HepG2 (cell line): ENCODE measurements around the gene PREX1. TPM values are rescaled to one million over a fixed set of nuclear protein-coding genes. Genes with fewer than 3 reads are reported as not detected.
A peak's percentile ranks its signal among the peaks of the same experiment; 100 is the strongest.

Source experiments
- ATAC-seq: fragments of 200-7000 bp; cut with Tn5 transposase; 3 replicates; pipeline ENCODE4 v1.9.1; 2020; ENCODE audit warnings: mild to moderate bottlenecking, moderate library complexity
- BruUV-seq: library from RNA; stranded (reverse); fragments of 400-500 nt; replicated peaks from 2 replicates; lab custom pipeline; 2021; lab: Mats Ljungman, UMichigan
- CTCF ChIA-PET: fragments of 300-600 bp; formaldehyde crosslinking; extraction: SDS; loops from one replicate; lab custom pipeline; 2021; ENCODE audit warnings: low total read pairs, inconsistent platforms, low intra/inter-chr PET ratio; lab: Yijun Ruan, JAX
- POLR2A ChIA-PET: fragments of 350-600 bp; sonication (Branson Sonifier 250); formaldehyde crosslinking; loops from one replicate; lab custom pipeline; 2020; ENCODE audit warnings: antibody characterized with exemption, inconsistent platforms; lab: Yijun Ruan, JAX
- DNase-seq: peaks from one replicate; pipeline ENCODE4 v3.0.0-alpha.2; 2015; ENCODE audit warnings: low spot score
- FAIRE-seq: peaks from 3 replicates; lab custom pipeline; 2011; peaks lifted over from hg19 to GRCh38; lab: Jason Lieb, UNC
- H2AFZ ChIP-seq: one replicate; pipeline ENCODE4 v1.6.1; 2011; ENCODE audit warnings: low read length, inconsistent platforms
- H3K27ac ChIP-seq: fragments of 300-600 bp; 3 replicates; pipeline ENCODE4 v1.8.0; 2011; ENCODE audit warnings: mixed run types, mild to moderate bottlenecking, mixed read lengths, low read length, inconsistent platforms; ENCODE audit not compliant: insufficient read depth; ENCODE audit errors: extremely low read length
- H3K27me3 ChIP-seq, 2 experiments: fragments of 200-600 bp in 1 of 2; 2 replicates in 1 of 2; 3 replicates in 1 of 2; pipeline versions ENCODE4 v1.6.0 to v1.8.0; 2011; ENCODE audit warnings: low read length in 2 of 2, mild to moderate bottlenecking in 2 of 2, moderate library complexity in 2 of 2, inconsistent platforms in 1 of 2; ENCODE audit not compliant: insufficient read depth in 2 of 2, control insufficient read depth in 1 of 2
- H3K36me3 ChIP-seq, 2 experiments: fragments of 200-600 bp in 1 of 2; replicated peaks in 1 of 2; 2 replicates in 1 of 2; 3 replicates in 1 of 2; pipeline versions ENCODE4 v1.5.1 to v1.8.0; 2011; ENCODE audit warnings: low read length in 2 of 2, inconsistent platforms in 1 of 2; ENCODE audit not compliant: insufficient read depth in 2 of 2, control insufficient read depth in 1 of 2
- H3K4me1 ChIP-seq: 2 replicates; pipeline ENCODE4 v1.5.1; 2012; ENCODE audit warnings: low read length, inconsistent platforms; ENCODE audit not compliant: insufficient read depth
- H3K4me2 ChIP-seq: 2 replicates; pipeline ENCODE4 v1.6.0; 2011; ENCODE audit warnings: low read depth, low read length, inconsistent platforms
- H3K4me3 ChIP-seq, 3 experiments: fragments of 200-600 bp in 1 of 3; sonication (generic), shearing (Covaris generic) in 1 of 3; replicated peaks in 1 of 3; 2 replicates each; pipeline ENCODE4 v1.5.1; 2011 to 2016; ENCODE audit warnings: low read length in 3 of 3, inconsistent platforms in 2 of 3, low read depth in 2 of 3, mild to moderate bottlenecking in 2 of 3, control low read depth in 1 of 3, mixed read lengths in 1 of 3; ENCODE audit not compliant: insufficient read depth in 1 of 3
- H3K79me2 ChIP-seq: one replicate; pipeline ENCODE4 v1.6.1; 2011; ENCODE audit warnings: low read length, inconsistent platforms; ENCODE audit not compliant: insufficient read depth
- H3K9ac ChIP-seq: 2 replicates; pipeline ENCODE4 v1.6.0; 2011; ENCODE audit warnings: mild to moderate bottlenecking, low read depth, low read length, inconsistent platforms; ENCODE audit not compliant: insufficient read depth
- H3K9me3 ChIP-seq: 2 replicates; pipeline ENCODE4 v1.5.1; 2012; ENCODE audit warnings: mild to moderate bottlenecking, low read length
- H4K20me1 ChIP-seq: 2 replicates; pipeline ENCODE4 v1.6.0; 2011; ENCODE audit warnings: inconsistent platforms, mild to moderate bottlenecking, low read length, moderate library complexity; ENCODE audit not compliant: insufficient read depth
- SNAPC2 ChIP-seq: sonication (generic); formaldehyde crosslinking; IDR thresholded peaks from 2 replicates; pipeline ENCODE4 v1.8.1; 2022; ENCODE audit warnings: mild to moderate bottlenecking, missing genetic modification reagents
- U2AF2 ChIP-seq: fragments of 200-400 bp; formaldehyde crosslinking; IDR thresholded peaks from 2 replicates; pipeline ENCODE4 v1.6.1; 2017; ENCODE audit warnings: low read depth, mild to moderate bottlenecking, low read length
- WGBS: methylation state at CpG from one replicate; pipeline ENCODE4 v1.1.6; 2017; ENCODE audit warnings: low lambda C conversion rate; 5-methylcytosine and 5-hydroxymethylcytosine counted together
- in situ Hi-C: cut with HindIII; loops from 2 replicates; pipeline ENCODE4 v1.10.0; 2017; ENCODE audit warnings: low pct_unique_long_range_greater_than_20kb; ENCODE audit not compliant: extremely low pct_ligation_motif_present
- intact Hi-C: fragments of 100-400 bp; cut with micrococcal nuclease; formaldehyde crosslinking; loops from one replicate; pipeline ENCODE4 v1.10.0; 2022; ENCODE audit not compliant: unreplicated experiment
- polyA plus RNA-seq, 8 experiments: library from polyadenylated mRNA; depleted of rRNA in 3 of 8; stranded (reverse) in 7 of 8; unstranded in 1 of 8; fragments of >200 nt; fragmentation: Illumina TruSeq in 4 of 8; extraction: Trizol in 4 of 8; gene quantifications; 2 replicates each; pipeline versions ENCODE4 v1.2.1 to v1.2.3, GENCODE V29; 2011 to 2016; ENCODE audit warnings: low read depth in 4 of 8, missing spikeins in 1 of 8, mixed read lengths in 1 of 8; ENCODE audit not compliant: insufficient read depth in 1 of 8
- total RNA-seq, 5 experiments: library from RNA; depleted of rRNA; stranded (reverse); fragments of >200 nt; fragmentation: Illumina TruSeq; extraction: Trizol; gene quantifications; 2 replicates each; pipeline ENCODE4 v1.2.3, GENCODE V29; 2016; ENCODE audit warnings: low read depth in 1 of 5
- TF ChIP-seq, protein P1 (sequence below), 2 experiments: sonication (generic) in 1 of 2; formaldehyde crosslinking in 1 of 2; IDR thresholded peaks; 2 replicates each; pipeline versions ENCODE4 v1.5.1 to v1.6.1; 2011 to 2020; ENCODE audit warnings: borderline replicate concordance in 1 of 2, low read depth in 1 of 2, low read length in 1 of 2, mild to moderate bottlenecking in 1 of 2, missing genetic modification reagents in 1 of 2, moderate library complexity in 1 of 2

PREX1 gene
- total and polyA plus RNA-seq, 2 of the 13 experiments (the other 11 are each of a cell fraction or from before 2014, with no cell fraction given) = 0.02 to 0.04 TPM

DNA sequence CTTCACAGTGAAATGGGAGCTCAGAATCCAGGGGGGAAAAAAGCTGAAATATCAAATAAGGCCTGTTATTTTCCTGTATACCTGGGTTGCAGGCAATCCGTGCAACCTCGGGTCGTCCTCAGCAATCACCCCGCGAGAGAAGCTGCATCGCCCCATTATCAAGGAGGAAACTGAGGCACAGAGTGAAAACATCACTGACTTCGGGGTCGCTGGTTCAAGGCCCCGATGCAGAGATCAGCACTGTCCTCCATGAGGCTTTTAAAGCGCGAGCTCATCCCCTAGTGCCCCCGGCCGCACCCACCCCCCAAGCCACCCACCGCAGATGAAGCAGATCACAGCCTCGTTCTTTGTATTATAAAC is 203.9 kb downstream of the PREX1 start:
- in situ Hi-C loops = loop anchor here (5.0 to 25.0 kb wide), 3 partner anchors 212 to 942 kb away; partner anchors contain the start of gene SULF2
- WGBS = 34% methylated on average over 15 of the region's 15 CpGs

GRCh38 chr20:48623176-48623905 is 204.5 kb downstream of the PREX1 start:
- no peaks in the 10 kb centered on the region for H3K79me2 ChIP-seq
- no peak overlapping the region for H3K4me3 ChIP-seq
- no TSS peak for BruUV-seq
- H3K9me3 ChIP-seq = no peaks in the 10 kb centered on the region
- intact Hi-C loops = no loop called here
- no peak overlapping the region for H2AFZ ChIP-seq
- ChIA-PET CTCF (interaction anchor here (3.5 kb wide), 1 partner anchor 945 kb away, joined by 40 read pairs; no protein-coding TSS in a partner anchor), POLR2A (no interaction called here)
- H3K4me1 ChIP-seq = peaks cover 18% of the 10 kb centered on the region
- ATAC-seq = no peak
- H3K36me3 ChIP-seq = no peaks in the 10 kb centered on the region
- in situ Hi-C loops = loop anchor here (5.0 to 25.0 kb wide), 3 partner anchors 211 to 941 kb away; partner anchors contain the start of gene SULF2
- H4K20me1 ChIP-seq = no peaks in the 10 kb centered on the region
- no peak overlapping the region for H3K4me2 ChIP-seq
- no peak for DNase-seq
- no peak overlapping the region for H3K9ac ChIP-seq
- no peak for FAIRE-seq
- peaks cover 16 to 37% of the 10 kb centered on the region in 2 experiments; a peak in 3 of 5 replicates for H3K27me3 ChIP-seq
- TF ChIP-seq U2AF2 = no peak
- TF ChIP-seq, protein P1, sequence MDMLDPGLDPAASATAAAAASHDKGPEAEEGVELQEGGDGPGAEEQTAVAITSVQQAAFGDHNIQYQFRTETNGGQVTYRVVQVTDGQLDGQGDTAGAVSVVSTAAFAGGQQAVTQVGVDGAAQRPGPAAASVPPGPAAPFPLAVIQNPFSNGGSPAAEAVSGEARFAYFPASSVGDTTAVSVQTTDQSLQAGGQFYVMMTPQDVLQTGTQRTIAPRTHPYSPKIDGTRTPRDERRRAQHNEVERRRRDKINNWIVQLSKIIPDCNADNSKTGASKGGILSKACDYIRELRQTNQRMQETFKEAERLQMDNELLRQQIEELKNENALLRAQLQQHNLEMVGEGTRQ (IDR thresholded peaks at IDR 0.05; ENCODE audit: low read depth, low read length) = 0 out of 2 replicates have a peak, but pooled peaks have one; percentile 1
- TF ChIP-seq, protein P1 (CRISPR knock-in tag; IDR thresholded peaks at IDR 0.05; ENCODE audit: borderline replicate concordance) = no peak
- no peak overlapping the region for H3K27ac ChIP-seq
- 42% methylated on average over 16 of the region's 16 CpGs for WGBS

More for the DNA sequence above, 203.9 kb downstream of the PREX1 start:
- FAIRE-seq = no peak
- Histone ChIP-seq H3K9me3 (no peaks in the 10 kb centered on the region), H2AFZ (no peak overlapping the region), H3K27ac (no peak overlapping the region), H3K4me1 (peaks cover 18% of the 10 kb centered on the region), H3K9ac (no peak overlapping the region), H3K27me3 (peaks cover 14 to 40% of the 10 kb centered on the region in 2 experiments; a peak in 3 of 5 replicates), H3K4me2 (no peak overlapping the region), H3K4me3 (no peak overlapping the region), H3K36me3 (no peaks in the 10 kb centered on the region), H4K20me1 (no peaks in the 10 kb centered on the region), H3K79me2 (no peaks in the 10 kb centered on the region)
- ChIA-PET CTCF (no interaction called here), POLR2A (no interaction called here)
- BruUV-seq = no TSS peak
- no peak for TF ChIP-seq SNAPC2 (CRISPR knock-in tag)
- intact Hi-C loops = no loop called here
- no peak for ATAC-seq
- DNase-seq = no peak
